T47D (cell line): ENCODE measurements around the gene ALDH1A2.

Source experiments
- DNase-seq, 2 experiments: peaks; one replicate each; pipeline versions ENCODE4 v3.0.0 to v3.0.0-alpha.2; 2011 to 2012; ENCODE audit warnings: low read depth in 1 of 2, low spot score in 1 of 2
- JUND ChIP-seq: IDR thresholded peaks from 2 replicates; pipeline ENCODE4 v1.6.1; 2012; ENCODE audit warnings: low read depth
- in situ Hi-C: cut with HindIII; loops from 2 replicates; pipeline ENCODE4 v1.10.0; 2016; ENCODE audit warnings: low sequenced_read_pairs, low pct_unique_long_range_greater_than_20kb

The ALDH1A2 gene

GRCh38 chr15:58064082-58064979, 1.2 kb downstream of the ALDH1A2 start:
- in situ Hi-C loops = no loop called here
- no peak for TF ChIP-seq JUND

GRCh38 chr15:58063614-58064013, 1.9 kb downstream of the ALDH1A2 start:
- in situ Hi-C loops = no loop called here
- TF ChIP-seq JUND = no peak
- DNase-seq = no peak

More at GRCh38 chr15:58064082-58064979, 1.2 kb downstream of the ALDH1A2 start:
- no peak for DNase-seq

- TF ChIP-seq JUND = no peak
- in situ Hi-C loops = no loop called here
- no peak for DNase-seq
Observed at GRCh38 chr15:58062983-58063382, 2.5 kb downstream of the ALDH1A2 start.

- no peak for TF ChIP-seq JUND
- no peak for DNase-seq
- in situ Hi-C loops = no loop called here
Observed at GRCh38 chr15:58062175-58062574, 3.3 kb downstream of the ALDH1A2 start.

GRCh38 chr15:58060575-58060974, 4.9 kb downstream of the ALDH1A2 start:
- no peak for TF ChIP-seq JUND
- in situ Hi-C loops = no loop called here
- no peak for DNase-seq

GRCh38 chr15:58058729-58059128, 6.8 kb downstream of the ALDH1A2 start:
- no peak for TF ChIP-seq JUND
- no peak for DNase-seq
- in situ Hi-C loops = no loop called here

GRCh38 chr15:58058073-58058472, 7.4 kb downstream of the ALDH1A2 start:
- in situ Hi-C loops = no loop called here
- no peak for TF ChIP-seq JUND
- DNase-seq = no peak

- in situ Hi-C loops = no loop called here
- DNase-seq = no peak
- TF ChIP-seq JUND = no peak
Observed at GRCh38 chr15:58057559-58057958, 8.0 kb downstream of the ALDH1A2 start.

- no peak for TF ChIP-seq JUND
- no peak for DNase-seq
- in situ Hi-C loops = no loop called here
Observed at GRCh38 chr15:58056015-58056414, 9.5 kb downstream of the ALDH1A2 start.

GRCh38 chr15:58053315-58054153, 12.0 kb downstream of the ALDH1A2 start:
- no peak for TF ChIP-seq JUND
- no peak for DNase-seq
- in situ Hi-C loops = no loop called here

- no peak for TF ChIP-seq JUND
- in situ Hi-C loops = no loop called here
- DNase-seq = no peak
Observed at GRCh38 chr15:58052334-58052733, 13.2 kb downstream of the ALDH1A2 start.

GRCh38 chr15:58049520-58050227, 15.8 kb downstream of the ALDH1A2 start:
- in situ Hi-C loops = no loop called here
- DNase-seq = no peak
- no peak for TF ChIP-seq JUND
